Astrocyte of the cerebellum (primary cell): ENCODE results near the gene COLEC12.

Experiments
- DNase-seq: peaks from one replicate; pipeline ENCODE4 v3.0.0-alpha.2; 2011; ENCODE audit warnings: low read depth
- H3K4me3 ChIP-seq: 2 replicates; pipeline ENCODE4 v1.5.1; 2011; ENCODE audit warnings: mild to moderate bottlenecking, low read depth, low read length, moderate library complexity
- in situ Hi-C: cut with HindIII; loops from 2 replicates; pipeline ENCODE4 v1.10.0; 2017; ENCODE audit warnings: low sequenced_read_pairs
- TF ChIP-seq, protein P1 (sequence below): IDR thresholded peaks from 2 replicates; pipeline ENCODE4 v1.5.1; 2012; ENCODE audit warnings: low read length, low read depth, moderate library complexity, mild to moderate bottlenecking; ENCODE audit errors: missing control alignments

The COLEC12 gene

DNA sequence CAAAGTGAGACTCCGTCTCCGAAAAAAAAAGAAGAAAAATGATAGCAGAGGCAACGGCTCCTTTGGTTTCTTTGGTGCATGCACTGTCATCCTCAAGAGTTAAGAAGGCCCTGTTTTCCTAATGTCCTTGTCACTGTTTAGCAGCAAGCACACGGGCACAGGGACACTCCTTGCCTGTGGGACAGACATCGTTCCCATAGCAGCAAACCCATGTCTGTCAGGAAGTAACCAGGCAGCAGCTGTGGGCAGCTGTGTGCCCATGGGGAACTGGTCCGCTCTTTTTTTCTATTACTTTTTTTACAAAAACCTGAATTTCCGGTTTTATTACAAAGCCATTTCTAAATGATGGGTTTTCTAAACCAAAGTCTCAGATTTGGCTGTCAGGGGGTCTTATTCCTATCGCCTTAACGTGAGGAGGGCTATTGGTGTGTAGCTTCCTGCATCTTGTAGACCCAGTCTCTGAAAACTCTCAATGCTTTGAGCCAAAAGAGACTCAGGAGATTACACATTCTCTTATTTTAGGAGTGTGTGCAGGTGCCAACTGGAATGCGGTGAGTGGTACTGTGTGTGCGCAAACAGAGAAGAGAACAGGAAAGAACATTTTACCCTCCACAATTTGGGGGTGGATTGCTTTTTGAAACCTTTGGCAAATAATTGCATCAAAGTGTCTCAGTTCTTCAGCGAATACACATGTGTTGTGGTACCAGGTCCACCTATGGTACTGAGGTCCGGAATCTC is 109.6 kb downstream of the COLEC12 start:
- no peak for DNase-seq
- TF ChIP-seq, protein P1, sequence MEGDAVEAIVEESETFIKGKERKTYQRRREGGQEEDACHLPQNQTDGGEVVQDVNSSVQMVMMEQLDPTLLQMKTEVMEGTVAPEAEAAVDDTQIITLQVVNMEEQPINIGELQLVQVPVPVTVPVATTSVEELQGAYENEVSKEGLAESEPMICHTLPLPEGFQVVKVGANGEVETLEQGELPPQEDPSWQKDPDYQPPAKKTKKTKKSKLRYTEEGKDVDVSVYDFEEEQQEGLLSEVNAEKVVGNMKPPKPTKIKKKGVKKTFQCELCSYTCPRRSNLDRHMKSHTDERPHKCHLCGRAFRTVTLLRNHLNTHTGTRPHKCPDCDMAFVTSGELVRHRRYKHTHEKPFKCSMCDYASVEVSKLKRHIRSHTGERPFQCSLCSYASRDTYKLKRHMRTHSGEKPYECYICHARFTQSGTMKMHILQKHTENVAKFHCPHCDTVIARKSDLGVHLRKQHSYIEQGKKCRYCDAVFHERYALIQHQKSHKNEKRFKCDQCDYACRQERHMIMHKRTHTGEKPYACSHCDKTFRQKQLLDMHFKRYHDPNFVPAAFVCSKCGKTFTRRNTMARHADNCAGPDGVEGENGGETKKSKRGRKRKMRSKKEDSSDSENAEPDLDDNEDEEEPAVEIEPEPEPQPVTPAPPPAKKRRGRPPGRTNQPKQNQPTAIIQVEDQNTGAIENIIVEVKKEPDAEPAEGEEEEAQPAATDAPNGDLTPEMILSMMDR: no peak
- in situ Hi-C loops: no loop called here
- no peak overlapping the region for H3K4me3 ChIP-seq

- DNase-seq: peak; percentile 77
- H3K4me3 ChIP-seq: no peak overlapping the region
- in situ Hi-C loops: no loop called here
- TF ChIP-seq, protein P1: peak; percentile 15
These were observed 110.7 kb downstream of the COLEC12 start for GRCh38 chr18:389658-390357.

DNA sequence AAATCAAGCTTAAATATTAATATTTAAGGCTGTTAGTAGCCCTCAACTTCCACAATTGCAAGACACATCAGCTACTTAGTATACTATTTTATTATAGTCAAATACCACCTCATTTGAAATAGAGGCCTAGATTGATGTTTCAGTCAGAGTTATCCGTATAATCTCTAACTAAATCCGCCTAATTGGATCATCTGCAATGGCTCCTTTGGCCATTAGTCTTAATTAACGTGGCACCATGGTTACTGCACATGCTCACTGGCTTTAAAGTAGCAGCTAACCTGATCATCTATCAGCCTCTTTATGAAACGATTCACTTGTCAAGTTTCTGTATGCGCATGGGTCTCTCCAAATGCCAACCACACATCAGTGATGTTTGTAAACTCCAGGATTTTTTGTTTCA is 112.3 kb downstream of the COLEC12 start:
- in situ Hi-C loops: no loop called here
- TF ChIP-seq, protein P1: no peak
- H3K4me3 ChIP-seq: no peak overlapping the region
- no peak for DNase-seq

- DNase-seq: no peak
- no peak overlapping the region for H3K4me3 ChIP-seq
- in situ Hi-C loops: no loop called here
- TF ChIP-seq, protein P1: no peak
These were observed 113.5 kb downstream of the COLEC12 start for GRCh38 chr18:386994-387393.

DNA sequence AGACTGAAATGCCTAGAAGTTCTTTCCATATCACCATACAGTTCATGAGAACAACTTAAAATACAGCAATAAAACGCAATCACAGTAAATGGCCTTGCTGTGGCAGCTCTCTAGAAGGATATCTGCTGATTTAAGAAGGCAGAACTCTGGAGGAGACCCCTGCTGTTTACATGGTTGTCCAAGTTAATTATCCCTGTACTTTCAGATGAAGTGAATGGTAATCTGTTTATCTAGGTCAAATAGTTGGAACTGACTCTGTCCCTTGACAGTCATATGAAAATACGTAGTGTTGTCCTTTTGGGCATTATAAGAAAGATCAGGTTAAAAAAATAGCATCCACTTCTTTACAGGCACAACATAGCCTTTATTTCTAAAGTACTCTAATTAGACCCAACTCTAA is 115.6 kb downstream of the COLEC12 start:
- in situ Hi-C loops: no loop called here
- DNase-seq: no peak
- H3K4me3 ChIP-seq: no peak overlapping the region
- TF ChIP-seq, protein P1: no peak

- TF ChIP-seq, protein P1: no peak
- in situ Hi-C loops: no loop called here
- DNase-seq: no peak
- H3K4me3 ChIP-seq: no peak overlapping the region
These were observed 117.4 kb downstream of the COLEC12 start for GRCh38 chr18:383135-383534.
